ENCODE data around the gene KCTD2.

KCTD2 gene

DNA sequence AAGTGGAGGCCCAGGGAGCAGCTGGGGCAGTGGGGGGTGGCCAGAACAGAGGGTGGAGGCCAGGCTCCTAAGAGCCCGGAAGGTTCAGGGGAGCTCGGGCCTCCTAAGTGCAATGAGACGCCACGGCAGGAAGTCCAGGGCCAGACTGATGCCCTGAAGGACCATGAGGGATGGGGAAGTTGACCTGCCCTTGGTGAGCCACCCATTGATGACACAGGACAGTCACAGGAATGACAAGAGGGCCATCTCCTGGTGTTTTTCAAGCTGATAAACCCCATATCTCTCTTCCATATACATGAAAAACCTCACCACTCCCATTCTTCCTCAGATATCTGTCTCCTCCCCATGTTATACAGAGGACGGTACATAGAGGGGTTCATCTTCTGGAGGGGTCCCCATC is 40.4 kb upstream of the KCTD2 start:
- H3K27me3 ChIP-seq (ENCODE audit: control insufficient read depth, insufficient read depth, low read length): no peaks in the 10 kb centered on the region
- H3K4me3 ChIP-seq (ENCODE audit: low read depth, low read length): no peak overlapping the region
- no peak overlapping the region for H3K27ac ChIP-seq
- no peak overlapping the region for H3K4me2 ChIP-seq (ENCODE audit: low read length)
- H3K4me1 ChIP-seq: no peaks in the 10 kb centered on the region
- H3K36me3 ChIP-seq (ENCODE audit: control insufficient read depth, insufficient read depth, low read length): no peaks in the 10 kb centered on the region
- no peaks in the 10 kb centered on the region for H3K79me2 ChIP-seq
- no peak overlapping the region for H2AFZ ChIP-seq
- TF ChIP-seq, protein P1, sequence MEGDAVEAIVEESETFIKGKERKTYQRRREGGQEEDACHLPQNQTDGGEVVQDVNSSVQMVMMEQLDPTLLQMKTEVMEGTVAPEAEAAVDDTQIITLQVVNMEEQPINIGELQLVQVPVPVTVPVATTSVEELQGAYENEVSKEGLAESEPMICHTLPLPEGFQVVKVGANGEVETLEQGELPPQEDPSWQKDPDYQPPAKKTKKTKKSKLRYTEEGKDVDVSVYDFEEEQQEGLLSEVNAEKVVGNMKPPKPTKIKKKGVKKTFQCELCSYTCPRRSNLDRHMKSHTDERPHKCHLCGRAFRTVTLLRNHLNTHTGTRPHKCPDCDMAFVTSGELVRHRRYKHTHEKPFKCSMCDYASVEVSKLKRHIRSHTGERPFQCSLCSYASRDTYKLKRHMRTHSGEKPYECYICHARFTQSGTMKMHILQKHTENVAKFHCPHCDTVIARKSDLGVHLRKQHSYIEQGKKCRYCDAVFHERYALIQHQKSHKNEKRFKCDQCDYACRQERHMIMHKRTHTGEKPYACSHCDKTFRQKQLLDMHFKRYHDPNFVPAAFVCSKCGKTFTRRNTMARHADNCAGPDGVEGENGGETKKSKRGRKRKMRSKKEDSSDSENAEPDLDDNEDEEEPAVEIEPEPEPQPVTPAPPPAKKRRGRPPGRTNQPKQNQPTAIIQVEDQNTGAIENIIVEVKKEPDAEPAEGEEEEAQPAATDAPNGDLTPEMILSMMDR (IDR thresholded peaks at IDR 0.05): no peak
- H3K9me3 ChIP-seq (ENCODE audit: control insufficient read depth, low read length): no peaks in the 10 kb centered on the region
- H3K9ac ChIP-seq: no peak overlapping the region

DNA sequence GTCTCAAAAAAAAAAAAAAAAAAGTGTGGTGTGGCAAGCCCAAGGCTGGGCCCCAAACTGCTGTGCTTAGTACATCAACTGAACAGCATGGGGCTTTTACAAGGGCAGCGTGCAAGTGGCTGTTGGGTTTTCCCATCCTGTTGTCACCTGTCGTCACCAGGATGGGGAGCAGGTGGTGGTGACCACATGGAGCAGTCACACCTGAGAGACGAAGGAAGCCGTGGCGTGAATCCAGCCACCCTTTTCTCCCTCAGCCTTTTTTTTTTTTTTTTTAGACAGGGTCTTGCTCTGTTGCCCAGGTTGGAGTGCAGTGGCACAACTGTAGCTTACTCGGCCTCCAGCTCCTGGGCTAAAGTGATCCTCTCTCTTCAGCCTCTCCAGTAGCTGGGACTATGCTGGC is 38.7 kb upstream of the KCTD2 start:
- Histone ChIP-seq H3K36me3 (ENCODE audit: control insufficient read depth, insufficient read depth, low read length) (no peaks in the 10 kb centered on the region), H3K27ac (no peak overlapping the region), H3K79me2 (peaks cover 4% of the 10 kb centered on the region), H3K4me2 (ENCODE audit: low read length) (no peak overlapping the region), H3K9me3 (ENCODE audit: control insufficient read depth, low read length) (no peaks in the 10 kb centered on the region), H3K4me3 (ENCODE audit: low read depth, low read length) (no peak overlapping the region), H3K27me3 (ENCODE audit: control insufficient read depth, insufficient read depth, low read length) (no peaks in the 10 kb centered on the region), H3K9ac (no peak overlapping the region), H2AFZ (no peak overlapping the region), H3K4me1 (peaks cover 4% of the 10 kb centered on the region)
- TF ChIP-seq, protein P1 (IDR thresholded peaks at IDR 0.05): no peak

DNA sequence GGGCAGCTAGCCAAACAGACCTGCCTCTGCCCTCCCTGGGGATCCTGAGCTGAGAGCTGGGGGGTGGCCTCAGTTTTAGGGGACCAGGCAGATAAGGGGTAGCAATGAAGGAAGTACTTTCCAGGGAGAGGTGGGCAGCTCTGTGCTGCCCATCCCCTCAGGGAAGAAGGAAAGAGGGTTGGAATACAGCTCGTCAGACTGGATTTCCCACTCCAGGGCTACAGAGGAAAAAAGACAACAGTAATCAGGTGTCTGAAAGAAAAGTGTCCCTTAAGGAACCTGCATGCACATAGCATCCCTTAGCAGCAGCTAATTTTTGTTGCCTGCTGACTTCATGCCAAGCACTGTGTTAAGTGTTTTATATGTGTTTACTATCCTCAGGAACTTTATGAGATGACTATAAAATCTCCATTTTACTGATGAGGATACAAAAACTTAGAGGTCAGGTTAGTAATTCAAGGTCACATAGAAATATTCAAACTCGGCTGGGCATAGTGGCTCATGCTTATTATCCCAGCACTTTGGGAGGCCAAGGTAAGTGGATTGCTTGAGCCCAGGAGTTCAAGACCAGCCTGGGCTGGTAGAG is 37.8 kb upstream of the KCTD2 start:
- H3K9me3 ChIP-seq (ENCODE audit: control insufficient read depth, low read length): no peaks in the 10 kb centered on the region
- no peak overlapping the region for H3K27ac ChIP-seq
- peaks cover 5% of the 10 kb centered on the region for H3K79me2 ChIP-seq
- no peak overlapping the region for H3K9ac ChIP-seq
- H3K36me3 ChIP-seq (ENCODE audit: control insufficient read depth, insufficient read depth, low read length): no peaks in the 10 kb centered on the region
- H3K4me2 ChIP-seq (ENCODE audit: low read length): no peak overlapping the region
- H2AFZ ChIP-seq: no peak overlapping the region
- H3K27me3 ChIP-seq (ENCODE audit: control insufficient read depth, insufficient read depth, low read length): no peaks in the 10 kb centered on the region
- no peak overlapping the region for H3K4me3 ChIP-seq (ENCODE audit: low read depth, low read length)
- TF ChIP-seq, protein P1 (IDR thresholded peaks at IDR 0.05): no peak
- H3K4me1 ChIP-seq: peaks cover 6% of the 10 kb centered on the region

DNA sequence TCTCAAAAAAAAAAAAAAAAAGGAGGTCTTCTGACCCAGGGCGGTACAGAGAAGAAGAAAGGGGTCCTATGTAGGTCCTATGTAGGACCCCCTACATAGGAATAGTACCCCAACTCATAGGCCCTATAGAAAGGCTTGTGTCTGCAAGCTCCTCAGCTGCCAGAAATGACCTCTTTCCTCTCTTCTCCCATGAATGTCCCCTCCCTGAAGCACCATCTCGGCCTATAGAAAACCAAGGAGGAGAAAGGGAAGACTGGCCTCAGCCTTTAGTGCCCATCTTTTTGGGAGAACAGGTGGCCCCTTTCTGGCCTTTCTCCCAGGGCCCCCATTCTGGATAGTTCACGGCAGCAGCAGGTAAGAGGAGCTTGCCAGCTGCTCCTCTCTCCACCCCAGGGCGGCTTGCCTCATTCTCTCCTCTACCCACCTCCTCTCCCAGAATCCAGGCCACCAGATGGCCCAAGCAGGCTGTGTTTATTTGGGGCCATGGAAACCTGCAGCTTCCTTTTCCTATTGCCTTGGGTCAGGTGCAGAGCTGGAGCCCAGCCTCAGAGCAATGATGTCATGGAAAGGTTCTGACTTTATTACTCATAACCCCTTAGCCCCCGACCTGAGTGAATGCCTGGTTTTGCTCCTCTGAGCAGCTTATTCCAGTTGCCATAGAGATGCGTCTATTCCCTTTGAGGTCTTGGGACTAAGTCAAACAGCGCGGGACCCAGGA is 36.2 kb upstream of the KCTD2 start:
- H2AFZ ChIP-seq: no peak overlapping the region
- no peaks in the 10 kb centered on the region for H3K27me3 ChIP-seq (ENCODE audit: control insufficient read depth, insufficient read depth, low read length)
- H3K36me3 ChIP-seq (ENCODE audit: control insufficient read depth, insufficient read depth, low read length): no peaks in the 10 kb centered on the region
- H3K4me2 ChIP-seq (ENCODE audit: low read length): no peak overlapping the region
- no peak overlapping the region for H3K27ac ChIP-seq
- no peak overlapping the region for H3K4me3 ChIP-seq (ENCODE audit: low read depth, low read length)
- H3K9me3 ChIP-seq (ENCODE audit: control insufficient read depth, low read length): no peaks in the 10 kb centered on the region
- TF ChIP-seq, protein P1 (IDR thresholded peaks at IDR 0.05): no peak
- peaks cover 6% of the 10 kb centered on the region for H3K4me1 ChIP-seq
- H3K79me2 ChIP-seq: peaks cover 5% of the 10 kb centered on the region
- H3K9ac ChIP-seq: no peak overlapping the region
